GM04504 (cell line): ENCODE data around the gene WTIP.
A peak's percentile ranks its signal among the peaks of the same experiment; 100 is the strongest.
"Not testable (repeated sequence)": the region's sequence is repeated elsewhere in the genome, so short reads cannot be mapped to it uniquely, and the experiment has no call there.

Experiments used
- DNase-seq: peaks from one replicate; pipeline ENCODE4 v3.0.0-alpha.2; 2012; ENCODE audit warnings: low read depth

WTIP gene

DNA sequence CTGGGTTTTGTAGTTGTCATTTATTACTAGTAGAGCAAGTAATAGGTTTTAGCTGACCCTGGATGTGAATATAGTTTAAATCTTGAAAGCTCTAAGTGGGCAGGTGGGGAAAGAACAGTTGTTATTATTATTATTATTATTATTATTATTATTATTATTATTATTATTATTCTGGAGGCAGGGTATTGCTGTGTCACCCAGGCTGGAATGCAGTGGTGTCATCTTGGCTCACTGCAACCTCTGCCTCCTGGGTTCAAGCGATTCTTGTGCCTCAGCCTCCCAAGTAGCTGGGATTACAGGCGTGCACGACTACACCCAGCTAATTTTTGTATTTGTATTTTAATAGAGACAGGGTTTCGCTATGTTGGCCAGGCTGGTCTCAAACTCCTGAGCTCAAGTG, 3.1 kb upstream of the WTIP start:
- DNase-seq, result not testable (repeated sequence)

DNA sequence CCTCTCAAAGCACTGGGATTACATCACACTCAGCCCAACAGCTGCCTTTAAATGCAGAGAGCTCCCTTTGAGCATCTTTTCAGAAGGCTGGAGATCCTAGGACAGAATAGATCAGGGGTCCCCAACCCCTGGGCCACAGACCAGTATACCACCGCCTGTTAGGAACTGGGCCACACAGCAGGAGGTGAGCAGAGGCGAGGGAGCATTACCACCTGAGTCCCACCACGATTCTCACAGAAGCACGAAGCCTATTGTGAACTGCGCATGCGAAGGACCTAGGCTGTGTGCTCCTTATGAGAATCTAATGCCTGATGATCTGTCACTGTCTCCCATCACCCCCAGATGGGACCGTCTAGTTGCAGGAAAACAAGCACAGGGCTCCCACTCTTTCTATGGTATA, 2.2 kb upstream of the WTIP start:
- no peak for DNase-seq

DNA sequence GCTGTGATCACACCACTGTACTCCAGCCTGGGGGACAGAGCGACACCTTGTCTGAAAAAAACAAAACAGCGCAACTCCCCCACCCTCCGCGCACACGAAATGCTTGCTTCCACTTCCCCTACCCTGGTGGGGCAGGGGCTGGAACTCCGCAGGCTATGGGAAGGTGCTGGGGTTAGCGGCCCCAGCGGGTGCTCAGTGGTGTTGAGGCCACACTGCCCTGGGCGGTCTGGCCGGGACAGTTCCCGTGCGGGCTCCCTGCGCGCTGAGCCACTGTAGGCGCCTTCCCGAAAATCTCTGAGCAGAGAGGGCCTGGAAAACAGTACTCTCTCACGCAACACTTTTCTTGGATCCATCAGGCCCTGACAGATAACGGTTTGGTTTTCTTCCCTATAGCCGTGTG, 1.1 kb upstream of the WTIP start:
- no peak for DNase-seq

DNA sequence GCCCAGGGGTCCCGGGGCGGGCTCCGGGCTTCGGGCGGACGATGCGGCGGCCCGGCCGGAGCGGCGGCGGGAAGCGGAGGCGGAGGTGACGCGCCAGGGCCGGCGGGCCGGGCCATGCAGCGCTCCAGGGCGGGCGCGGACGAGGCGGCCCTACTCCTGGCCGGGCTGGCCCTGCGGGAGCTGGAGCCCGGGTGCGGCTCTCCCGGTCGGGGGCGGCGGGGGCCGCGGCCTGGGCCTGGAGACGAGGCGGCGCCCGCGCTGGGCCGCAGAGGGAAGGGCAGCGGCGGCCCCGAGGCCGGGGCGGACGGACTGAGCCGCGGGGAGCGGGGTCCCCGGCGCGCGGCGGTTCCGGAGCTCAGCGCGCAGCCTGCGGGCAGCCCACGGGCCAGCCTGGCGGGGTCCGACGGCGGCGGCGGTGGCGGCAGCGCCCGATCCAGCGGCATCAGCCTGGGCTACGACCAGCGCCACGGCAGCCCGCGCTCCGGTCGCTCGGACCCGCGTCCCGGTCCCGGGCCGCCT, 362 bp downstream of the WTIP start:
- DNase-seq, result no peak

DNA sequence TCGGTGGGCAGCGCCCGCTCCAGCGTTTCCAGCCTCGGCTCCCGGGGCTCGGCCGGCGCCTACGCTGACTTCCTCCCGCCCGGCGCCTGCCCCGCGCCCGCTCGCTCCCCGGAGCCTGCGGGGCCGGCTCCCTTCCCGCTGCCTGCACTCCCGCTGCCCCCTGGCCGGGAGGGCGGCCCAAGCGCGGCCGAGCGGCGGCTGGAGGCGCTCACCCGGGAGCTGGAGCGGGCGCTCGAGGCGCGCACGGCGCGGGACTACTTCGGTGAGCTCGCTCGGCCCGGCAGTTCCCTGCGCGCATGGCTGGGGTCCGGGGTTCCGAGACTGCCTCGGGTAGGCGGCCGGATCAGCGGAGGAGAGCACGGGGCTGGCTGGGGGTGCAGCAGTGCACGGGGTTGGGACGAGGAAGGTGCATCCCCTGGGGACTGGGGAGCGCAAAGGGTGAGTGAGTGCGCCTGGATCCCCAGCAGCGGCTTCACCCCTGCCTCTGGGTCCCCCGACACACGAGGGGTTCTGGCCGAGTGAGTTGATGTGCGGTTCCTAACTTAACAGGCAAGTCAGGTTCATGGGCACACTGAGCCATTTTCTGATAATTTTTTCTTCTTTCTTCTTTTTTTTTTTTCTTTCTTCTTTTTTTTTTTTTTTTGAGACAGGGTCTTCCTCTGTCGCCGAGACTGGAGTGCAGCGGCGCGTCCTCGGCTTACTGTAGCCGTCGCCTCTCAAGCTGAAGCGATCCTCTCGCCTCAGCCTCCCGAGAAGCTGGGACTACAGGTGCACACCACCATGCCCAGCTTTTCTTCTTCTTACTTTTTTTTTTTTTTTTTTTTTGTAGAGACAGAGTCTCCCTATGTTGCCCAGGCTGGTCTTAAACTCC, 1.1 kb downstream of the WTIP start:
- no peak for DNase-seq

DNA sequence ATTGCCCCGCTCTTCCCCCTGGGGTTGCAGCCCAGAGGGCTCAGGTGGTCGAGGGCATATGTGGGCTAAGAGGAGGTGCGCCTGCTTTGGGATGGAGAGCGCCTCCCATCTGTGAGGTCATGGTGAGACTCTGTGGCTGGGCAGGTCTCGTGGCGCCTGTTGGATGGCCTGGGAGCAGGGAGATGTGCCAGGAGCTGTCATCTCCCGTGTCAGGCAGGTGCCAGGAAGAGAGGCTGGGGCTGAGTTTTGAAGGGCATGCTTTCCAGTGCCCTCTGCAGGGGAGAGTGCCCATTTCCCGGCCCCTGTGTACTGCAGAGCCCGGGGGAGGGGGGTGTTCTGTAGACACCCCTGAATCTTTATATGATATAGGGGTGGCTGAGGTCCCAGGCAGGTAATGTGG, 2.8 kb downstream of the WTIP start:
- DNase-seq, result no peak

DNA sequence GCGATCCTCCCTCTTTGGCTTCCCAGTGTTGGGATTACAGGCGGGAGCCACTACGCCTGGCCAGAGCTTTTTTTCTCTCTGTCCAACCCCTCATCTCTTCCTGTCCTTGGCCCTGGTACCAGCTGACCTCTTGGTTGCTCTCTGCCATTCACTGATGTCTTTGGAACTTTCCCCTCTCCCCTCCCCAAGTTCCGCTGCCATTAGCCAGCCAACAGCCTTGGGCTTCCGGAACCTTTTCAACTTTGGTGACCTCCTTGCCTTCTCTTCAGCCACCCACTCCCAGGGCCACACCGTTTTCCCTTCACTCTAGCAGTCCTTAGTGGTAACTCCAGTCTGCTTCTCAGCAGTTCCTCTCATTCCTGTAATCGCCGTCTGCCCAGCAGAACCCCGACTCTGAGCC, 4.3 kb downstream of the WTIP start:
- no peak for DNase-seq

DNA sequence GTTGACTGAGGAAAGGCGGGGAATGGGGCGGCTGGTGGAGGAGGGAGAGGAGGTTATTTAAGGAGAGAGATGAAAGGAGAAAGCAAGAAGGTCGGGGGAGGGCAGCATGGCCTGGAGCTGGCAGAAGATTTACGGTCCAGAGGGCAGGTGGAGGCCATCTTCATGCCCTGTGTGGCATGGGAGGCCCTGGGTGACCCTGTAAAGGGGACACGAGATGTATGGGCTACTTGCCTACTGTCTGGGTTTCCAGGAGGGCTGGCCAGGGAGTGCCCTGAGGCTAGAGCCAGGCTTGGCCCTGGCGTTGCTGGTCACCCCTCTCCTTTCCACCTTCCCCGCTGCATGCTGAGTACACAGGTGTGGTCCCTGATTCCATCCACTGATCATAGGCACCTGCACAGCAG, 6.1 kb downstream of the WTIP start:
- no peak for DNase-seq

DNA sequence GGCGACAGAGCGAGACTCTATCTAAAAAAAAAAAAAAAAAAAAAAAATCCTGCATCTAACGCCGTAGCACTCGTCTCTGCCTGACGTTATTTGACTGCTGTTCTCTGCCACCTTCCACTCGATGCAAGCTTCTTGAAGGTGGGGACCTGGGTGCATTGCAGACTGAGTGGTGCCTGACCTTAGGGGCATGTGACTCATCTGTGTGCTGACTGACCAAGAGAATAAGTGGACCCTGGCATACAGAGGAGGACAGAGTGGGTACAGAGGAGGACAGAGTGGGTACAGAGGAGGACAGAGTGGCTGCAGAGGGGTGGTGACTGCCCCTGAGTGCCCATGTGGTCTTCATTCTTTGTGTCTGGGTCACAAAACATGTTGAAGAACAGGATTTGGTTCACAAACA, 7.6 kb downstream of the WTIP start:
- no peak for DNase-seq

DNA sequence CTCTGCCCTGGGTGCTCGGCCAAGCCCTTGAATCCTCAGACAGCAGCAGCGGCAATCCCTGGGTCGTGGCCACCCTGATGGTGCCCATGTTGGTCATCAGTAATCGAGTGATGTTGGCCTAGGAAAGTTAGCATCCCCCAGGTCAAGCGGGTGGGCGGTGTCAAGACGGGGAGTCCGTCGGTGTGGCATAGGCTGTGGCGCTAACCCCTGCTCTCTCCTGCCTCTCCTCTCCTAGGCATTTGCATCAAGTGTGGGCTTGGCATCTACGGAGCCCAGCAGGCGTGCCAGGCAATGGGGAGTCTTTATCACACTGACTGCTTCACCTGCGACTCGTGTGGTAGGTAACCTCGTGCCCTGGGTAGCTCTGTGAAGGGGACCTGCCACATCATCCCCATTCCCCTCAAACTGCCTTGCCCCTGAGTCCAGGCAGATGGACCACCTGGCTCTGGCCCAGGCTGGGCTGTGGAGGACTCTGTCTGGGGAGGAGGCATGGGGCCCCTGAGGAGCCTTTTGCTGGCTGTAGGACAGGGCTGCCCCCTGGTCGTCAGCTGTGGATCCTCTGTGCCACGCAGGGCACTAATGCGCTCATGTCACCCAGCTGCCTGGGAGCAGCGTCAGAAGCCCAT, 8.7 kb downstream of the WTIP start:
- DNase-seq, result no peak

DNA sequence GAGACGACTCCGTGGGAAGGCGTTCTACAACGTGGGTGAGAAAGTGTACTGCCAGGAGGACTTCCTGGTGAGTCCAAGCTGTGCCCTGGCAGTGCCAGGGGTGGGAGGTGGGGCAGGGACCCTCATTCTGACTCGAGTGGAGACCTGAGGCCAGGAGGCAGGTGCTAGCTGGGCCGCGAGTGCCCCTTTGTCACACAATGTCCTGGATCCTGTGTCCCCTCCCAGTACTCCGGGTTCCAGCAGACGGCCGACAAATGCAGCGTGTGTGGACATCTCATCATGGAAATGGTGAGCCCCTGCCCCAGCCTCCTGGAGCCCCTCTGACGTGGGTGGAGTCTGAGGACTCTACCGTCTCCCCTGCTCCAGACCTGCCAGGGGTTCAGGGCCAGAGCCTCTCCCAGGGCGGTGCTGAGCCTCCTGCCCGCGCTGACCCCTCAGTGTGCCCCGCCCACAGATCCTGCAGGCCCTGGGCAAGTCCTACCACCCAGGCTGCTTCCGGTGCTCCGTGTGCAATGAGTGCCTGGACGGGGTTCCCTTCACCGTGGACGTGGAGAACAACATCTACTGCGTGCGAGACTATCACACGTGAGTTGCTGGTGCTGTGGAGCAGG, 11.6 kb downstream of the WTIP start:
- DNase-seq, result no peak

DNA sequence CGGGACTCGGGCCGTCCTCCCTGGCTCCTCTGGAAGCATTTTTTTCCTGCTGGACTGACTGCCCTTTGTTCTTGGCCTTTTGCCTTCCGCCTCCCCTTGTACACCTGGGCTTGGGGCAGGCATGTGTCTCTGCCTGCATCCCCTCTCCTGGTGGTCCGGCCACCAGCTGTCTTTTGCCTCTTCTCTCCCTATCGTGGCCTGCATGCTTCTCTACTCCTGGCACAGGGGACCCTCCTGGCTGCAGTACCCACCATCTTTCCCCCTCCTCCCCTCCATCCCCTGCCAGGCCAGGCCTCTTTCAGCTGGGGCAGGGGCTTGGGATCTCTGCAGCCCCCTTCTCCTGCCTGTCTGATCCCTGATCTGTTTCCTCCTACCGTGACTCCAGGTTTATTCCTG, 12.1 kb downstream of the WTIP start:
- no peak for DNase-seq

DNA sequence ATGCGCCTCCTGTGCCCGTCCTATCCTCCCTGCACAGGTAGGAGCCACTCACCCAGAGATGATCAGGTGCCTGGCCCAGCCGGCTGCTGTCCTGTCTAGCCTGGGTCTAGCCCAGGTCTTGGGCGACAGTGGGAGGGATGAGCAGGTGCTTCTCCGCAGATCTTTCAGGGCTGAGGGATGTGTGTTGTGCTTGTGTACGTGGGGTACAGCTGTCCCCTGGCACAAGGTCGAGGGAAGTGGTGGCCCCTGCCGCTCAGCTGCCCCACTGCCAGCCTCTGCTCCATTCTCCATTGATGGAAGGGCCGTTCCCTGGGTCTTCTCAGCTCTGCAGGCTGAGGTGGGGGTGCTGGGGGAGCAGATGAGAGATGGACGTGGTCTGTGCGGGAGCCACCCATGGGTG, 13.0 kb downstream of the WTIP start:
- no peak for DNase-seq

DNA sequence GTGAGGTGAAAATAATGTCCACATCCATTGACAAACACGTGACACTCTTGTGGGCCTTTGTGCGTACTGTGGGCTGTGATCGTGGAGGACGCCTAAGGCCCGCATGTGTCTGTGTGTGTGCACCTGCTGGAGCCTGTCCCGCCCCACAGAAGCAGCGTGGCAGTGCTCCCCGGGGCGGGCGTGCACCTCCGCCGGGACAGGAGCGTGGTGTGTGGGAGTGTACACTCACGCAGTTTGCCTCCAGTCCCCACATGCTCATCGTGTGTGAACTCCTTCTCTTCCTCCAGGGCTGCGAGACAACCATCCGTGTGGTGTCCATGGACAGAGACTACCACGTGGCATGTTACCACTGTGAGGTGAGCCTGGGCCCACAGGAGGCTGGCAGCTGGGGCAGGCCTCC, 13.9 kb downstream of the WTIP start:
- DNase-seq, result no peak

DNA sequence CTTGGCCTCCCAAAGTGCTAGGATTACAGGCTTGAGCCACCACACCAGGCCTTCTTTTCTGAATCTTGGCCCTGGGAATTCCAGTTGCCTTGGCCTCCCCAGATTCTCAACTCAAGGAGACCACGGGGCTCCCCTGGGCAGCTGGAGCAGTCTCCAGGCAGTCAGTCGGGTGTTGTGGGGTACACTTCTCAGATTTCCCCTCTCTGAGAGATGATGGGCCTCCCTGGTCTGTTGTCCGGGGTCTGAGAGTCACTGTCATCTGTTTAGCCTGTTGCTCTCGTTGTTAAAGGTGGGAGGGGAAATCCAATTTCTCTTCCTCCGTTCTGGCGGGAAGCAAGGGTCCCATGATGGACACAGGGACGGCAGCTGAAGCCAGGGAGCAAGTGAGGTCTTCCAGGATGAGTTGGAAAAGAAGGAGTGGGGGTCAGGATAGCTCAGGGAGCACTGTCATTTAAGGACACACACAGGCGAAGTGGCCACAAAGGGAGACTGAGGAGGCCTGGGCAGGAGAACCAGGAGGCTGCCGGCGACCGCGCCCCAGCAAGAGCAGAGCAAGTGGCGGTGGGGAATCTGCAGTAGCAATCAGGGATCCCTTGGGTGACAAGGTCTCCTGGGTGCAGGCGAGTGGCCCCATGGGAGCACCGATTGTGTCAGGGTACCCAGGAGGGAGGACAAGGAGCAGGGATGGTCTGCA, 15.7 kb downstream of the WTIP start:
- no peak for DNase-seq

DNA sequence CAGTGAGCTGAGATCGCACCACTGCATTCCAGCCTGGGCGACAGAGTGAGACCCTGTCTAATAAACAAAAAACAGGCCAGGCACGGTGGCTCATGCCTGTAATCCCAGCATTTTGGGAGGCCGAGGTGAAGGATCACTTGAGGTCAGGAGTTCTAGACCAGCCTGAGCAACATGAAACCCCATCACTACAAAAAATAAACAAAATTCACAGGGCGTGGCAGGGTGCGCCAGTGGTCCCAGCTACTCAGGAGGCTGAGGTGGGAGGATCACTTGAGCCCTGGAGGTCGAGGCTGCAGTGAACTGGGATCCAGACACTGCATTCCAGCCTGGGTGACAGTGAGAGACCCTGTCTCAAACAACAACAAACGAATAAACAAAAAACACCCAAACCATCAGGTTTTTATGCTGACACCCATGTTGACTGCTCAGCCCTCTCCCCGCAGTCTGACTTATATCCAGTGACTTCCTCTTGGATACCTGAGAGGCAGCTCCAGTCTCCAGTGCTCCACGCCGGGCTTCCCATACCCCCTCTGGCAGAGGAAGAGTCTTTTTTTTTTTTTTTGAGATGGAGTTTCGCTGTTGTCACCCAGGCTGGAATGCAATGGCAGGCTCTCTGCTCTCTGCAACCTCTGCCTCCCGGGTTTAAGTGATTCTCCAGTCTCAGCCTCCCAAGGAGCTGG, 17.7 kb downstream of the WTIP start:
- no peak for DNase-seq

DNA sequence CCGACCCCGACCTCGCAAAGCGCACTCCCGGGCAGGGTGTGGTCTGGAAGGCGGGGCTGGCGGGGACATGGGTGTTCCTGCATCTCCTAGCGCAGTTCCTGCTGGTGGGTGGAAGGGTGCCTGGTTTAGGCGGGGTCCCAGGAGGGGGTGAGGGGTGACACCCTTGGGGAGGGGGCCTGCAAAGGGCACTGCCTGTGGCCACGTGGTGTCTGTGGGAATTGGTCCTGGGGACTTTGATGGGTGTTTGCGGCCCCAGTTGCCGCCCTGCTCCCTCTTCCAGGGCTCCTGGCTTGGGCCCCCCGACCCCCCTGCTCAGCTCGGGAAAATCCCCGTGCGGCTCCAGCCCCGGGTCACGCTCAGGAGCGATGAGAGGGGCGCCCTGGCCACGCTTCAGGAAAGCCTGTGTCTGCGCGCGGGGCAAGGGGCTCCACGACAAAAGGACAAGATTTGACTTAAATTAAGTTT, 19.1 kb downstream of the WTIP start:
- no peak for DNase-seq

DNA sequence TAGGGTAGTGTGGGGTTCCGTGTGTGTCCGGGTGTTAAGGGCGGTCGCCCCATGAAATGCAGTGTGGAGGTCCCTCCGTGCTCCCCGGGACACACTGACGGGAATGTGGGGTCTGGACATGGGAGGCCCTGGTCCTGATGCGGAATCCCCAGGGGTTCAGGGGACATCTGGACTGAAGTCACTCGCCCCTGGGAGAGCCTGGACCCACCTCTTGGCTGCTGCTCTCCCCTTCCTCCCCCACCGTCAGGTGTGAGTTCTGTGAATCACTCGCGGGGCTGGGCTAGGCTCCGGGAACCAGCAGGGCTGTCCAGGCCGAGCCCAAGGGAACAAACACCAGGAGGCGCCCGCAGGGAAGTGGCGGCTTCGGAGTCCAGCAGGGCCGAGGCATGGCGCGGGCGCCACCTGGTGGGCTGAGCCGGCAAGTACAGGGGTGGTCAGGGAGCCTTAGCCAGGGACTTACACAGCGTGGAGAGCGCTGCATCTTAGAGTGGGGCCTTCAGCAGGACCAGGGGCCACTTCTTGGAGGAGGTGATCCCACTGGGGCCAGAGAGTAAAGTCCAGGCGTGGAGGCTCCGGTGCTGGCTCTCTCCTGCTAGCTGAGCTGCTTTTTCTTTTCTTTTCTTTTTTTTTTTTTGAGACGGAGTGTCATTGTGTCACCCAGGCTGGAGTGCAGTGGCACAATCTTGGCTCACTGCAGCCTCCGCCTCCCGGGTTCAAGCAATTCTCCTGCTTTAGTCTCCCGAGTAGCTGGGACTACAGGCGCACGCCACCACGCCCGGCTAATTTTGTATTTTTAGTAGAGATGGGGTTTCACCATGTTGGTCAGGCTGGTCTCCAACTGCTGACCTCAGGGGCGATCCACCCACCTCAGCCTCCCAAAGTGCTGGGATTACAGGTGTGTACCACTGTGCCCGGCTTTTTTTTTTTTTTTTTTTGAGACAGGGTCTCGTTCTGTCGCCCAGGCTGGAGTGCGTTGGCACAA, 20.1 kb downstream of the WTIP start:
- peak; percentile 73 for DNase-seq

DNA sequence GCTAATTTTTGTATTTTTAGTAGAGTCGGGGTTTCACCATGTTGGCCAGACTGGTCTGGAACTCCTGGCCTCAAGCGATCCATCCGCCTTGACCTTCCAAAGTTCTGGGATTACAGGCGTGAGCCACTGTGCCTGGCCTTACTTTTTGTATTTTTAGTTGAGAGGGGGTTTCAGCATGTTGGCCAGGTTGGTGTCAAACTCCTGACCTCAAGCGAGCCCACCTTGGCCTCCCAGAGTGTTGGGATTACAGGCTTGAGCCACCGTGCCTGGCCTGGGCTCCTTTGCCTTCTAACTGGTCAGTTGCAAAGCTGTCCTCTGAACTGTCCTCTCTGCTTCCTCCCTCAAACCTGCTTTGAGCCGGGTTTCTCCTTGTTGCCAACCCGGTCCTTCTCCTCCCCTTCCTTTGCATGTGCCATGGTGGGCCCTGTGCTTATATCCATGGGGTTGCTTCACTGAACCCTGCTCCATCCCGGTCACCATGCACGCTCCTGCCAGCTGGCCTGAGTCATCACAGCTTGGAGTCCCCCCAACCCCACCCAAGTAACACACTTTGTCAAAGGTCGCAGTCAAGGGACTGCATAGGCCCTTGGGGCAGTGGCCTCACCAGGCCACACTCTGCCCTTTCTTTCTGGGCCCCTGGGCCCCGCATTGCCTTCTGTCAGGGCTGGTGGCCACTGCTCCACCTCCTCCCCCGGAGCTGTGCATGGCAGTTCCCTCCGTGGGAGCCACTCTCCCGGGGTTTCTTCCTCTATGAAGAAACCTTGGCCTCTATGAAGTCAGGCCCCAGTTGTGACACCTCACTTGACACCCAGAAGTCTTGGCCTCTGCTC, 21.2 kb downstream of the WTIP start:
- no peak for DNase-seq
